Right lobe of liver (tissue), 4 donors: ENCODE results near the gene DRAXIN.

Experiments used
- CTCF ChIP-seq, 4 donors: fragments of 200-600 bp in 3 of 4; fragments of 450-650 bp in 1 of 4; IDR thresholded peaks; one replicate each; pipeline versions ENCODE4 v1.5.1 to v1.8.0; 2016 to 2022; ENCODE audit warnings: antibody characterized with exemption in 4 of 4, mild to moderate bottlenecking in 2 of 4
- POLR2A ChIP-seq: fragments of 450-650 bp; IDR thresholded peaks from one replicate; pipeline ENCODE4 v1.6.1; 2017; ENCODE audit warnings: antibody characterized with exemption, mild to moderate bottlenecking
- donor health status: DM: no; HTN: no; CAD: no.
- donor health status: DM: no; HTN: no; CAD: no.
- donor health status: DM: no; HTN: yes; CAD: no.

GRCh38 chr1:11678442-11678841 is 13.1 kb upstream of the DRAXIN start:
- TF ChIP-seq CTCF (IDR thresholded peaks at IDR 0.05) (no peak), POLR2A (no peak)
